Heart left ventricle (tissue), 13 donors: ENCODE results near the gene PHAF1.

Experiments
- POLR2A ChIP-seq, 2 donors: fragments of 450-650 bp; IDR thresholded peaks; one replicate each; pipeline ENCODE4 v1.6.1; 2017; ENCODE audit warnings: antibody characterized with exemption in 2 of 2, mild to moderate bottlenecking in 2 of 2, moderate library complexity in 2 of 2
- TF ChIP-seq, protein P1 (sequence below), 12 donors: fragments of 200-600 bp; sonication (generic) in 4 of 12; IDR thresholded peaks; one replicate each; pipeline versions ENCODE4 v1.5.0 to v1.8.0; 2018 to 2022; ENCODE audit warnings: antibody characterized with exemption in 12 of 12, mild to moderate bottlenecking in 5 of 12
- donor health status: ischemic (EF 13 %, LVEDD 7.1; RV severe dilation, severe dysfunction).
- donor health status: DM: no; HTN: yes; CAD: no.
- donor health status: DM: no; HTN: no; CAD: no.
- donor health status: ischemic (EF 25% LVEDD 6.9; RV normal size, moderate dysfunction).
- donor health status: ischemic (EF 25% LVEDD 5.7; RV mildly dilated, moderate dysfunction).
- donor health status: ischemic (EF 35%, LVEDD 5.7; RV mildly dilated, moderate dysfunction).
- donor health status: nonischemic (EF 11% LVEDD 7.7; RV severe dilation, severe dysfunction).
- donor health status: DM: yes; HTN: yes; CAD: no.
- donor health status: PGD.
- donor health status: ischemic (EF 29% LVEDD 5.4; RV normal size, mild dysfunction).
- donor health status: nonischemic (EF 23%, LVEDD 6.1; RV moderate dilation, normal function).

DNA sequence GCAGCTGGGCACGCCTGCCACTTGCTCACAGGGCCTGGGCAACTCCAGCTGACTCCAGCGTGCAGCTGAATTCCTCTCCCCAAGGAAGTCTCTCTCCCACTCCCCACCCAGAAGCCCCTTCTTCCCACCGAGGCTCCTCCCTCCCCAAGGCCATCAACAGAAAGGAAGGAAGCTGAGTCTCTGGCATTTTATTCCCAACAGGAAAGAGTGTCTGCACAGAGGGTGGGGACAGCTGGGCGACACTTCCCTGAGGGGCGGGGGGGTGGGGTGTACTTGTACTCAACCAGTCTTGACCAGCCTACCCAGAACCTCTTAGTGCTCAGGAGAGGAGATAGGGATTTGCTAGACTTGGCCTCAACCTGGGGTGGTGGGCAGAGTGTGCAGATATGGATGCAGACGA is 80.3 kb downstream of the PHAF1 start, which contains the start of gene EXOC3L1:
- no peak for TF ChIP-seq POLR2A (IDR thresholded peaks at IDR 0.05)
- TF ChIP-seq, protein P1, sequence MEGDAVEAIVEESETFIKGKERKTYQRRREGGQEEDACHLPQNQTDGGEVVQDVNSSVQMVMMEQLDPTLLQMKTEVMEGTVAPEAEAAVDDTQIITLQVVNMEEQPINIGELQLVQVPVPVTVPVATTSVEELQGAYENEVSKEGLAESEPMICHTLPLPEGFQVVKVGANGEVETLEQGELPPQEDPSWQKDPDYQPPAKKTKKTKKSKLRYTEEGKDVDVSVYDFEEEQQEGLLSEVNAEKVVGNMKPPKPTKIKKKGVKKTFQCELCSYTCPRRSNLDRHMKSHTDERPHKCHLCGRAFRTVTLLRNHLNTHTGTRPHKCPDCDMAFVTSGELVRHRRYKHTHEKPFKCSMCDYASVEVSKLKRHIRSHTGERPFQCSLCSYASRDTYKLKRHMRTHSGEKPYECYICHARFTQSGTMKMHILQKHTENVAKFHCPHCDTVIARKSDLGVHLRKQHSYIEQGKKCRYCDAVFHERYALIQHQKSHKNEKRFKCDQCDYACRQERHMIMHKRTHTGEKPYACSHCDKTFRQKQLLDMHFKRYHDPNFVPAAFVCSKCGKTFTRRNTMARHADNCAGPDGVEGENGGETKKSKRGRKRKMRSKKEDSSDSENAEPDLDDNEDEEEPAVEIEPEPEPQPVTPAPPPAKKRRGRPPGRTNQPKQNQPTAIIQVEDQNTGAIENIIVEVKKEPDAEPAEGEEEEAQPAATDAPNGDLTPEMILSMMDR (IDR thresholded peaks at IDR 0.05): no peak
